NCI-H2196 treated with DMSO at 0.1 percent for 48 hours (cell line): ENCODE results near the gene GP2.

Experiments used
- DNase-seq: peaks from one replicate; lab custom pipeline; 2025; ENCODE audit not compliant: unreplicated experiment; lab: John Stamatoyannopoulos, UW

GP2 gene

DNA sequence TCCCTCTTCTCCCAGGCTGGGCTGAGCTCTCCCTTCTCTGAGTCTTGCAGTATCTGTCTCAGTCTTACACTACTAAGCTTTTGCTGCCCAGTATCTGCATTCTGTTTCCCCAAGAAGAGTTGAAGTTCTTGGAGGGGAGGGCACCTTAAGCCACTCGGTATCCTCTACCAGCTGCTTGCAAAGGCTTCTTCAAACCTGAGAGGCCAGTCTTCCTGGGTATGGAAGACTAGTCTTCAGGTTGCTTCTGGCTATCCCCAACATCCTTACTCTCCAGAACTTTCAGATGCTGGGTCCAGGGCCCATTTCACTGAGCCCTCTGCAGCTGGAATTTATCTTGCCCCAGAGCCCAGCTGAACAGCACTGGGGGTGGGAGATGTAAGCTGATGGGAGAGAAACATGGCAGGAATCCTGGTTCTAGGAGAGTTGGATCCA lies 20.1 kb downstream of the GP2 start:
- no peak for DNase-seq

DNA sequence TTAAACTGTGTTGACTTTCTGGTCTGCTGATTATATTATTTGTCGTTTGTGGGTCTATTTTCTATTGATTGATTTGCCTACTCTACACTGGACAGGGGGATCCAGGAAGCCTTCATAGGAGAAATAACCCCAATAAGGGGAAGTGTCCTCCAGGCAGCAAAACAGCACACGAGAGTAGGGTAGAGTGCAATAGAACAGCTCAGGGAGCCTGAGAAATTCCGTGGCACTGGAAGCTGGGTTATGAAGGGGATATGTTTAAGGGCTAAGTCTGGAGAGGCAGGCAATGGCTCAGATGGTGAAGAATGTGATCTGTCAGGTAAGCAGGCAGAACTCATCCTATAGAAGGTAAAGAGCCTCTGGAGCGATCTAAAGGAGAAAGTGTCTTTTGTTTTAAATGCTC lies 20.9 kb downstream of the GP2 start:
- DNase-seq = no peak

DNA sequence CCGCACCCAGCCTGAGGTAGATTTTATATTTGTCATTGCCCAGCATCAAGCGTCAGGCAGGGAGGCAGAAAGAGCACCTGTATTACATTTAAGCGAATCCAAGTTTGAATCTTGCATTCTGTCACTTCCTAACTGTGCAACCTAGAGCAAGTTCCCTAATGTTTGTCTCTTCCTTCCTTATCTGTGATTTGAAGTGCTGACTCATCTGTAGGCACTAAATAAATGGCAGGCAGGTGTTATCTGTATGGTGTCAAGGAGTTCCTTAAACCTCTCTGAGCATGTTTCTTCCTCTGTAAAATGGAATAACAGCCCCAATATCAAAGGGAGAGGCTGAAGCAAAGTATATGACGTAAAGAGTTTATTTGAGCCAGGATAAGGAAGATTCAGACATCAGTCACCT lies 24.3 kb downstream of the GP2 start:
- no peak for DNase-seq

DNA sequence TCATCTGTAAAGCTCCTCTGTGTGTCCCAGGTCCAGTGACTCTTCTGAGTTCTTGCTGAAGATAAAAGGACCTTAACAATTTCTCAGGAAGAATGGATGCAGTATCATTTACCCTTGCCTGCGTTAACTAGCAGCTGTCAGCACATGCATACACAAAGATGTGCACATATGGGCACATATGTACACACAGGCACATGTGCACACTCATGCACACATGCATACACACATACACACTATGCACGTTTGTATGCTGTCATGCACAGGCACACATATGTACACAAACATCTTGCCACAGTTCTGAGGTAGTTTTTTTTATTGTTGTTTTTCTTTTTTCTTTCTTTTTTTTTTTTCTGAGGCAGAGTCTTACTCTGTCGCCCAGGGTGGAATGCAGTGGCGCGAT lies 24.9 kb downstream of the GP2 start:
- no peak for DNase-seq

DNA sequence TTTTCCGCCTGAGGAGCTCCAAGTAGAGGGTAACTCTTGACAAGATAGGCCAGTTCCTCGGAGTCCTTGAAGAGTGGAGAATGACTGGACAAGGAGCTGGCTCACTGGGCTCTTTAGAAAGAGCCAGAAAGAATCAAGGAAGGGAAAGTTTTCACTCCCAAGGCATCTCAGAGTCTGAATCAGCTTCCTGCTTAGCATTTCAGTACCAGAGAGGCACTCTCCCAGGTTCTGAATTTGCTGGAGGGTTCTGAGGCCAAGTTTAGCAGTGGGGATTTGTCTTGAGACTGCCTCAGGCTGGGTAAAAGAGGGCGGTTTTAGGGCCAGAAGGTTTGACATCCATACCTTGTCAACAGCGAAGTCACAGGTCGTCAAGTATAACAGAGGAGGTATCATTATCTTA lies 25.5 kb downstream of the GP2 start:
- no peak for DNase-seq

DNA sequence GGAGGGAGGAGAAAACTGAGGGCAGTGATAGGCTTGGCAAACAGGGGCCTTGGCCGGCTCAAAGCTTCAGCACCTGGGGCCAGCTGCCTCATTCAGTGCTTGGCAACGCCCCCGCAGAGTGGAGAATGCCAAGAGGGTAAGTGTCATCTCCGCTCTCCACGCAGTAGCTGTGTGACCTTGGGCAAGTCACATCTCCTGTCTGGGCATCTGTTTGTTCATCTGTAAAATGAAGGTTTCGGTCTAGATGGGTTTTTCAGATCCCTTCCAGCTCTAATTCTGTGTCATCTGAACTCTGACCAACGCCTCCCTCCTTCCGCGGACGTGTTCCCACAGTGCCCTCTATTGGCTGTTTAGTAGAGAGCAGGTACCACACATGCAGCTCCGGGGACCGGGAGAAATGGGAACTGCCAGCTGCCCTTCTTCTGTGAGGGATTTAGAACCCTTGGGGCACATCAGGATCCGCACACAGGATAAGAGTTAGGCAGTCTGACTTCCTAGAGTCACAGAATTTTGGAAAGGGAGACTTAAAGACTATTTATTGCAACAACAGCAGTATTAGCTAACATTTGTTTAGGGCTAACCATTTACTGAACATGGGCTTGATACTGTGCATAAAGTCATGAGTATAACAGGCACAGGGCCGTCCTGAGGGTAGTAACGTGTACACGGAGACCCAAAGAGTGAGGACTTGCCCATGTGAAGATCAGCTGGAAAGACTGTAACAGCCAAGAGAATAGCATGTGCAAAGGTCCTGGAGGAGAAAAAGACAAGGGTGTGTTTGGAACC lies 26.8 kb downstream of the GP2 start:
- DNase-seq = peak; percentile 87

DNA sequence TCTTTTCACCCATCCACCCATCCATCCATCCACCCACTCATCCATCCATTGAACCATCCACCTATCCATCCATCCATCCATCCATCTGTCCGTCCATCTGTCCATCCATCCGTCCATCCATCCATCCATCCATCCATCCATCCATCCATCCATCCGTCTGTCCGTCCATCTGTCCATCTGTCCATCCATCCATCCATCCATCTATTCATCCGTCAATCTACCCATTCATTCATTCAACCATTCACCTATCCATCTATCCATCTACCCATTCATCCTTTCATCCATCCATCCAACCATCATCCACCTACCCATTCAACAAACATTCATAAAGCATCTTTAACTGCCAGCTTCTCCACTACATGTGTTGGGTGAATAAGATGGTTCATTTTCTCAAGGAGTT lies 28.9 kb downstream of the GP2 start:
- DNase-seq = no peak

DNA sequence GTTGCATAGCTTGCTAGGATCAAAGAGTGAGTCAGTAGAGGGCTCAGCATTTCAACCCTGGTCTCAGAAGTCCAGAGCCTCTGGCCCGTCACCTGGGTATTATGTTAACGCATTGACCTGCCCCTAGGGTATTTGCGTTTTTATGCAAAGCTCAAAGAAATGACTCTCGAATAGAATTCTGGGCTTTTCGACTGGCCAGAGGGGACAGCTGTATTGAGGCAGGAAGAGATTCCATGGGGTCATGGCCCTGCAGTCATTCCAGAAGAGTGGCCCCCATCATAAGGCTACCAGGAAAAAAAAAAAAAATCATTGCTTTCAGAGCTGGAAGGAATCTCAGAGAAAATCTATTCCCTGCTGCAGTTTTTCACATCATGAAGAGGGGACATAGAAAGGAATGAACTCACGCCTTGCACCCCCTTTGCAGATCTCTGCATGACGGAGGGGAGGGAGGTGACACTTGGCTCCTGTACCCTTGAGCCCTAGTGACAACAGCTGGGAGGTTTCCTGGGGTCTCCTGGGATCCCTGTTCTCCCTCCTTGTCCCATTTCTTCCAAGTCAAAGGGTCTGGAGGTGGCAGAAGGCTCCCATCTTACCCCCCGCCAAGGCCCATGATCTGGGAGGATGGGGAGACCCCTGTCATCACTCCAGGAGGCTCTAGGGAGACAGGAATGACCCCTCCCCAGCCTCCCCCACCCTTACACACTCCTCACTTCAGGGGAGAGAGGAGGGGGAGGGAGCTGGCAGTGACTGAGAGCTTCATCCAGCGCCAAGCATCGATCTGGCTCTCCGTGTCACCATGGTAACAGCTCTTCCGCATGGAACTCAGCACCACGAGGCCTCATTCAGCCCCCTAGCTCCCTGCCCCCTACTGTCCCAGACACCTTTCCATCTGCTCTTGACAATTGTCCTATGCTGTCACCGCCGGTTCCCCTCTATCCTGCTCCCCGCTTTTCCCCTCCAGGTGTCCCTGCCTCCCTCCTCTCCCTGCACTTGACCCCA lies 35.8 kb downstream of the GP2 start:
- DNase-seq = no peak

DNA sequence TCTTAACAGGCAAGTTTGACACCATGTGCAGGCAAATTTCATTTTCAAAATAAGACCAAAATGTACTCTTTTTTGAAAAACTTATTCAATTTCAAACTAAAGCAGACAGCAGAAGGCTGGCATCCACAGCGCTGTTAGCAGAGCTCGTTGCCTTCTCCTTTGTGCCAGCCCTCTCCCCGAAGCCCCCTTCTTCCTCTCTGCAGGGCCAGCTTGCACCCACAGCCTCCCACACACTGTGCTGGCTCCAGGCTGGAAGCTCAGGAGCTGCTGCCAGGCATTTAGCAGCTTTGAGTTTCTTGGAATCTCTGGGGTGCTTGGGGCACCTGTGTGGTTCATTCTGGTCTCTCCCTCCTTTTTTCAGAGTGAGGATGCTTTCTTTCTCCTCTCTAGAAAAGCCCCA lies 37.7 kb downstream of the GP2 start:
- DNase-seq = no peak

DNA sequence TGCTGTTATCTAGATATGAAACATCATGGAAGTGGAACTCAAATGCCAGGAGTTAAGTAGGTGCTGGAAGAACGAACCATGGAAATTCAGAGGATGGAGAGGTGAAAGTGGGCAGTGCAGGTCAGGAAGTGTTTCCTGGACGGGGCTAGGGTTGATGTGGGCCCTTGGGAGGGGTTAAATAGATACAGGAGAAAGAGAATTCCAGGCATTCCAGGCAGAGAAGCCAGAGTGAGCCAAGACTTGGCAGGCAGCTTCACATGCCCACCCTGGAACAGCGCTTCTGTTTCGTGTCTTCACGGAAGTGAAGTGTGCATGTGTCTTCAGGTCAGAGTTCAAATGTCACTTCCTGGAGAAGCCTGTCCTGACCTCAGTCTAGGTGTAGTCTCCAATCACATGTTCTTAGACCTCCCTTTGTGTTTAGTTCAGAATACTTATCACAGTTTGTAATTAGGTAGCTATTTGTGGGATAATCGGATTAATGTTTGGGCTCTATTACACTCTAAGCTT lies 41.3 kb downstream of the GP2 start:
- DNase-seq = no peak

DNA sequence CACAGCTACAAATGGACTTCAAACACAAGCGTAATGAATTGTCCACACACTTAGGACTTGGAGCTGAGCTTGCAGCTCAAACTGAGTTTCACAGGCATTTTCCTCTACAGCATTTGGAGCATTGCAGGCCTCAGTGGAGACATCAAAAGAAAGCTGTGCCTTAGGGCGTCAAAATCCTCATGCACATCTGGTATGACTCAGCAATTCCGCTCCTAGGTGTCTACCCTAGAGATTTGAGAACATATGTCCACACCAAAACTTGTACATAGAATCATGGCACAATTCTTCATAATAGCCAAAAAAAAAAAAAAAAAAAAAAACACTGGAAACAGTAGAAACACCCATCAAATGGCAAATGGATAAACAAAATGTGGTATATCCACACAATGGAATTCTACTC lies 47.1 kb downstream of the GP2 start:
- no peak for DNase-seq

DNA sequence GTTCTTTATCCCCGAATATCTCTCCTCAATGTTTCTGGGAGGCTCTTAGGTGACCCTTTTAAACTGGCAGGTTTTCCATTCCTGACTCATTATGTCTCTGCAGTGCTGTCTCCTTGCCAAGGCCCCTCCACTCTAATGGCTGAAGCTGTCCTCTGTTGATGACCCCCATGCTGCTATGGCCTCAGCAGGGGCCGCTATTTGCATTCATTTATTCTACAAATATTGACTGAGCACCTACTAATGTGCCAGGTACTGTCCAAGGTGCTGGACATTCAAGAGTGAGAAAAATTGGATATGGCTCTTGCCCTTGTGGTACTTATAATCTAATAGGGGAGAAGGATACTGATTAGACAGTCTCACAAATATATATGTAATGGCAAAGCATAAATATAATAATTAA lies 55.4 kb downstream of the GP2 start:
- DNase-seq = no peak

DNA sequence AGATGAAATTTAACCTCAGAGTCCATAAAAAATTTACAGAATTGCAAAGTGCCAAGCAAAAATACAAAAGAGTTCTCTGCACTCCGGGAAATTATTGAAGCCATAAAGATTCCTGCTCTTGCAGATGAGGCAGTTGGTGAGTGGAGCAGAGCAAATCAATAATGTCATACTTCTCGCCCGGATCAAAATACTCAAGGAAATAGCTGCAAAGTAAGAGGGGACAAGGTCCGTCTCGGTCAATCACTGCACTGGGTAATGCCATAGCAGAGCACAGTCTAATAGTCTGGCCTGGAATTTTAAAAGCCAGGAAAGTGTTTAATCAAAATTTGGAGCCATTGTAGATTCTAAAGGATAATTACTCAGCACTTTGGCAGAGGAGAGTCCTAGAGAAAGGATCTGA lies 58.9 kb downstream of the GP2 start:
- DNase-seq = no peak

DNA sequence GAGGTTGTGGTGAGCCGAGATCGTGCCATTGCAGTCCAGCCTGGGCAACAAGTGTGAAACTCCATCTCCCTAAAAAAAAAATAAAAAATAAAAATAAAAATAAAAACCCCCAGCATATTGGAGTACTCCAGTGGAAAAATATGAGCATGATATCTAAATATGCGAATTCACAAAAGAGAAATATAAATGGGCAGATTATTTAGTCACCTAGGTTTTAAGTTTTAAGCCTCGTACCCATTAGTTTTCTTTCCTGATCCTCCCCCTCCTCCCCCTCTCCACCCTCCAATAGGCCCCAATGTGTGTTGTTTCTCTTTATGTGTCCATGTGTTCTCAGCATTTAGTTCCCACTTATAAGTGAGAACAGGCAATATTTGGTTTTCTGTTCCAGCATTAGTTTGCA lies 62.3 kb downstream of the GP2 start:
- no peak for DNase-seq

DNA sequence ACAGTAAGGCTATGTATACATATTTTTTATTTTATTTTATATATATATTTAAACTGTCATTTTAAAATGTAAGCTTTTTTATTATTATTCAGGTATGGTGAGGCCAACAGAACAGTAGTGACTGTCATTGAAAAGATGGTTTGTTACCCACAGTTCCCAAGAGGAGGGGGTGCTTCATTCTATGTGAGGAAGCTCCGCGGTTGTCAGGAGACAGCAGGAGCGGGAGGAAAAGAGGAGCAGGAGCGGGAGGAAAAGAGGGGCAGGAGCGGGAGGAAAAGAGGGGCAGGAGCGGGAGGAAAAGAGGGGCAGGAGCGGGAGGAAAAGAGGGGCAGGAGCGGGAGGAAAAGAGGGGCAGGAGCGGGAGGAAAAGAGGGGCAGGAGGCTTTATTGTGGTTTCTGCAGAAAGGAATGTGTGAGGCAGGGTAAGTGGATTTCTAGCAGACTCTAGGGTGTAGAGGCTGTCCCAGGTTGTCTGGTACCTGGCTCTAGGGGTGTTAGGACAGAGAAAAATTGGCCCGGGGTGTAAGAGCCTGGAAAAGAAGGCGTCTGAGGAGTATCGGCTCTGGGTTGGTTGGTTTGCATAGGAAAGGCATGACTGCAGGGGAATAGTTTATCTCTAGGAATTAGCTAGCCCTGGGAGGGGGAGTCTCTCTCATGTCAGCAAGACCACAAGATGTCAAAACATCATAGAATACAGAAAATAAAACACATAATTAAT lies 64.0 kb downstream of the GP2 start:
- DNase-seq = no peak

DNA sequence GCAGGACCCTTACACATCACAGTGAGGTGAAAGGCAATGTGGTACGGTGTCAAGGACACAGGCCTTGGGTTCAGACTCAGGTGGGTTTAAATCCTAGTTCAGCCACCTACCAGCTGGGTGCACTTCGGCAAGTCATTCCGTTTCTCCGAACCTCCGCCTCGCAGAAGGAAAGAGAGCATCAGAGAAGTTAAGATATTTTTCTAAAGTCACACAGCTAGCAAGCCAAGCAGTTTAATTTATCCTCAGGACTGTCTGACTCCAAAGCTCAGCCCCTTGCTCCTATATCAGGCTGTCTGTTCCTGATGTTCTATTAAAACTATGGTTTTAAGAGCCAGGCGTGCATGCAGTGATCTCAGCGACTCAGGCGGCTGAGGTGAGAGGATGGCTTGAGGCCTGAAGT lies 65.1 kb downstream of the GP2 start:
- no peak for DNase-seq

DNA sequence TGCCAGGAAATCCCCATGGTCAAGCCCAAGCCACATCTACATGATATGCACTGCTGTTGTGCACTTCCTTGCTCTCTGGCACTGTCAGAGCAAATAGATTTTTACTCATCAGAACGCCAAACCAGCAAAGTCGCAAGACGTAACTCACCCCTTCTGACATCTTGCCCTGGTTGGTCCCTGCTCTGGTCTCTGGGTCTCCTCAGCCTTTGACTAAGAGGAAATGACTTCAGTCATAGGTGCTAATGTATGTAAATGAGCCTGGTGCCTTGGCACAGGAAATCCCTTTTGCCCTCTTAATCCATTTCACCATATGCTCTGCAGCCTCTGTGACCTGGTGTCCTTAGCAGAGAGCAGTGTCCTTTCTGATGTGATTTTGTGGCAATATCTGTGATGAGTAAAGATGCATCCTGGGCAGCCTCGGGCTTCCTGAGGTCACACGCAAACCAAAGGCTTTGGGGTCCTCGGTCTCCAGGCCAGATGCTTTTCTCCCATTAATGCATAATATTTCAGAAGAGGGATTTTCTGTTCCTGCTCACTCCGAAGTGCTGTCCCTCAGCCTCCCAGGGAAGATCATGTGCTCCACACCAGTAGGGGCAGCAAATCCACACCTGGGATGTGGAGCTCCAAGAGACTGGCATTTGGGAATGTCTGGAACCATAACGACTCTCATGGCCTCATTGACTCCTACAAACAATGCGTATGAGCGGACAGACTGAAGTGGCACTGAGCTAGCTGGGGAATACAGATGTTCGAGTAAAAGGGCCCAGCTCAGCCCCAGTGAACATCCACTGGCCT lies 66.9 kb downstream of the GP2 start:
- no peak for DNase-seq
